Stimulated activated CD8-positive, alpha-beta memory T cell treated with anti-CD3 and anti-CD28 coated beads, Interleukin-7, amount 100 ng/mL, for 1 hour (primary cell): Measurements from ENCODE around the gene SLAMF6.
"Not testable (repeated sequence)": the region's sequence is repeated elsewhere in the genome, so short reads cannot be mapped to it uniquely, and the experiment has no call there.

Experiments used
- DNase-seq, 2 donors: peaks; one replicate each; pipeline ENCODE4 v3.0.0-alpha.2; 2020; ENCODE audit warnings: low read depth in 2 of 2

SLAMF6 gene

DNA sequence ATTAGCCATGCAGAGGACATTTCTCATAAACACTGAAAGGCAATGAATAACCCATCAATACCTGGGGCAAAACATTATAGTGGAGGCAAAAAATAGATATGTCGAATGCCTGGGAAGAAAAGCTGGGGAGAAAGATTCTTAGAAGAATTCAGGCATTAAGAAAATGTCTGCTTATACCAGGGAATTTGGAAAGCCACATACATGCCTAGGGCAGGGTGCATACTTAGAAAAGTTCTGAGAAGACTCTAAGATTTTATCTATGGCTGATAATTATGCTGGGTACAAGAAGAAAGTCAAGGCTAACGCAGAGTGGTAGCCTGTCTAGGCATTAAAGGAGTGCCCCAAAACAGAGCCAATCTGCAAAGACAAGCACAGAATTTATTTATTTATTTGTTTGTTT, 18.4 kb downstream of the SLAMF6 start:
- no peak for DNase-seq

DNA sequence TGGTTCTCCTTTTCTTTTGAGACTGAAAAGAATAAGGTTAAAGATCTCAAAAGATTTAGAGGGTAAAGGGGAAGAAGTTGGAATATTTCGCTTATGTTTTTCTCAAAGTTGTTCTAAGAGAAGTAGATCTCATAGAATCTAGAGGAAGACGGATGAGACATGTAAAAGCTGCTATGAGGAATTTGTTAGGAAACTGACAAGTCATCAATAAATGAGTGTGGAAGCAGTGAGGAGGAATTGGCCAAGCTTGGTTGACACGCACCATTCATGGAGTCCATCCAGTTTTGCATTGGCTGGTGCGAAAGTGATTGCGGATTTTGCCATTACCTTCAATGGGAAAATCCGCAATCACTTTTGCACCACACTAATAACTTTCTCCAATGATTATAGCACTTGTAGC, 20.0 kb downstream of the SLAMF6 start:
- no peak for DNase-seq

GRCh38 chr1:160500321-160500990, 22.6 kb downstream of the SLAMF6 start:
- no peak for DNase-seq

GRCh38 chr1:160499631-160500030, 23.4 kb downstream of the SLAMF6 start:
- DNase-seq: no peak

DNA sequence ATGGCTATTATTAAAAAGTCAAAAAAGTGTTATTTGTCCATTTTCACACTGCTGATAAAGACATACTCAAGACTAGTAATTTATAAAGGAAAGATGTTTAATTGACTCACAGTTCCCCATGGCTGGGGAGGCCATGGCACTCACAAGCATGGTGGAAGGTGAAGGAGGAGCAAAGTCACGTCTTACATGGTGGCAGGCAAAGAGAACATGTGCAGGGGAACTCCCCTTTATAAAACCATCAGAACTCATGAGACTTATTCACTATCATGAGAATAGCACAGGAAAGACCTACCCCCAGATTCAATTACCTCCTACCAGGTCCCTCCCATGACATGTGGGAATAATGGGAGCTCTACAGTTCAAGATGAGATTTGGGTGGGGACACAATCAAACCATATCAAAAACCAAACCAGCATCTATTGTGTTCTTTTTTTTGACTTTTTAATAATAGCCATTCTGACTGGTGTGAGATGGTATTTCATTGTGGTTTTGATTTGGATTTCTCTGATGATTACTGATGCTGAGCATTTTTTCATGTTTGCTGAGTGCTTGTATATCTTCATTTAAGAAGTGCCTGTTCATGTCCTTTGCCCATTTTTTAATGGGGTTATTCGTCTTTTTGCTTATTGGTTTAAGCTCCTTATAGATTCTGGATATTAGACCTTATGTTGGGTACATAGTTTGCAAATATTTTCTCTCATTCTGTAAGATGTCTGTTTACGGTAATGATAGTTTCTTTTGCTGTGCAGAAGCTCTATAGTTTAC, 24.6 kb downstream of the SLAMF6 start:
- not testable (repeated sequence) for DNase-seq

GRCh38 chr1:160496334-160496733, 26.7 kb downstream of the SLAMF6 start:
- no peak for DNase-seq

GRCh38 chr1:160494620-160495019, 28.4 kb downstream of the SLAMF6 start:
- no peak for DNase-seq

- DNase-seq: no peak
Observed at GRCh38 chr1:160492617-160493016, 30.4 kb downstream of the SLAMF6 start.

- no peak for DNase-seq
Observed at GRCh38 chr1:160491981-160492380, 31.1 kb downstream of the SLAMF6 start.

DNA sequence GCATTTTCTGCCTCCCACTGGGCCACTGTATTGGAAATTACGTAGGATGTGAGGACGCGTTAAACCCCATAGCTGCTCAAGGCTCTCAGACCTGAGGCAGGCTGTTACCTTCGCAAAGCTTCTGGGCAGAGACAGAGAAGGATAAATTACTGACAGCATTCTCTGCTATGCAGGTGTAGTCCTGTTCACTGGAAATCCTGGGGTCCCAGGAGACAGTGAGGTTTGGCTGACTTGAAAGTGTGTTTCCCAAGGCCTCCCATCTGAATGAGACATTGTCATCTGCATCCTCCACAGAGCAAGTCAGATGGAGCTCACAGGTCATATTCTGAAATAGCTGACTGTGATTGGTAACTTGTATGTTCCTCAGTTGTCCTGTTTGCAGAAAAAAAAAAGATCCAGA, 32.0 kb downstream of the SLAMF6 start:
- DNase-seq: no peak

GRCh38 chr1:160489513-160490261, 33.4 kb downstream of the SLAMF6 start:
- DNase-seq: no peak

- no peak for DNase-seq
Observed at GRCh38 chr1:160488347-160489058, 34.6 kb downstream of the SLAMF6 start.

DNA sequence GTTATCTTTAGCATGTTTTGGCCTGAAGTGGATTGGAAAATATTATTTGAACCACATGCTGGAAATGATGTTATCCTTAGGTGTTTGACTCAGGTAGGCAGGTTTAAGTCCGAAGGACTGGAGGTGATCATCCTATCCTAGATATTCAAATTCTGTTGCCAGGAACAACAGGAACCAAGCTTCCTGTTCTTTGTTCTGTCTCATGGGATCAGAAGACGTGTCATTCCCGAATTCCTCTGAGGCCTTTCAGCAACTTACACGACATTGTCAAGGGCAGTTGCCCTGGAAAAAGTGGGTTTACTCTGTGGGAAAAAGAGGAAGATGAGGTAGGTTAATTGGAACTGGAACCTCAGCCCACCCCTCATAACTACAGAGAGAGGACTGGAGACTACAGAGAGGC, 36.6 kb downstream of the SLAMF6 start:
- DNase-seq: no peak

DNA sequence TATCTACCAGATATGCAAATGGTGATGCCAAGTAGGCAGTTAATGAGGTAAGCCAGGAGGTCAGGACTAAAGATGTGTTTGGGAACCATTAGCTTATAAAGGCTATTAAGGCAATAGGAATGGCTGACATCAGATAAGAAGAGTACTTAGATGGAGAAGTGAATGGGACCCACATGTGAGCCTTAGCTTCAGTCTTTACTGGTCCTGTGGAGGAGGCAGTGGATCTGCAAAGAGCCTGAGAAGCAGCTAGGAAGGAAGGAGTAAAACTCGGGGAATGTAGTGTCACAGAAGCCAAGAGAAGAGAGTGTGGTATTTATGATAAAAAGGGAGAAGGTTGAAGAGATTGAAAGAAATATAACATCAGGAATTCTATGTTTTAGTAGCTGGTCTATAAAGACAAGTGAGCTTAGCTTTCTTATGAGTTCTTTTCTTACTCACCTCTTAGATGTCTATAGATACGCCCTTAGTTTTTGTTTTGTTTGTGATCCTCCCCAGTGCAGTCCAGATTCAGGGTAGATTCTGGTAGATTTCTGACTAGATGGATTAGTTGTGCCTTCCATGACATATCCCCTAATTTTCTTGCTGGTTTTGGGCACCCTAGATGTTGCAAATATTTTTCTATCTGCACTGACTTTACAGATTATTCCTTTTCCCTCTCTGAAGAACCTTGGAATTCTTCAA, 39.4 kb downstream of the SLAMF6 start:
- DNase-seq: no peak

DNA sequence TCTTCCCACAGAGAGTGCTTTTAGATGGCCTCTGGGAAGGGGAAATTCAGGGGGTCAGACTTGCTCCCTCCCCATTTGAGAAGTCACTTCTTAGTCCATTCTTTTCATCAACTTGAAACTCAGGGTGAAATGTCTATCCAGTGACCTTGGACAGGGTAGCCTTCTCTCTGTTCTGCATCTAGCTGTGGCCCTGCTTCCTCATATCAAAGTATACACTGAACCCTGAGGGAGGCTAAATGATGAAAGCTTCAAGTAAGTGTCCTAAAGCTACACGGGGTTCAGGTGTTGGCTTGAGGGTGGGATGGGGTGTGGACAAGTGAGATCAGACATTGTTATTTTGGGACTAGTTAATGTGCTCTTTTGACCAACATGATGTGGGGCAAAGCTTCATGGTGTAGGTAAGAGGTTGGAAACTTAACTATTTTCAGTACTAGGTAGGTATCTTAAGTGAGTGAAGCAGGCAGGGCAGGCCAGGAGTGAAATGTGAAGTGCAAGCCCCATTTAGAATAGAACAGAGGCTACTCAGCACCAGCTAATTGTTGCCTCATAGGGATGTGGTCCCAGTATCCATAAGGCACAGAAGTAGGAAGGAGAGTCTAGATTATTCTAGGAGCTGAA, 41.0 kb downstream of the SLAMF6 start:
- DNase-seq: no peak

GRCh38 chr1:160480781-160481180, 42.3 kb downstream of the SLAMF6 start:
- DNase-seq: peak in 1 of 2 donors; percentile 2

DNA sequence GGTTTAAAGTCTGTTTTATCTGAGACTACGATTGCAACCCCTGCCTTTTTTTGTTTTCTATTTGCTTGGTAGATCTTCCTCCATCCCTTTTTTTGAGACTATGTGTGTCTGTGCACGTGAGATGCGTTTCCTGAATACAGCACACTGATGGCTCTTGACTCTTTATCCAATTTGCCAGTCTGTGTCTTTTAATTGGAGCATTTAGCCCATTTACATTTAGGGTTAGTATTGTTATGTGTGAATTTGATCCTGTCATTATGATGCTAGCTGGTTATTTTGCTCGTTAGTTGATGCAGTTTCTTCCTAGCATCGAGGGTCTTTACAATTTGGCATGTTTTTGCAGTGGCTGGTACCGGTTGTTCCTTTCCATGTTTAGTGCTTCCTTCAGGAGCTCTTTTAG, 44.0 kb downstream of the SLAMF6 start:
- DNase-seq: not testable (repeated sequence)

- DNase-seq: no peak
Observed at GRCh38 chr1:160474392-160475242, 48.4 kb downstream of the SLAMF6 start.

- DNase-seq: no peak
Observed at GRCh38 chr1:160472112-160472511, 50.9 kb downstream of the SLAMF6 start.

DNA sequence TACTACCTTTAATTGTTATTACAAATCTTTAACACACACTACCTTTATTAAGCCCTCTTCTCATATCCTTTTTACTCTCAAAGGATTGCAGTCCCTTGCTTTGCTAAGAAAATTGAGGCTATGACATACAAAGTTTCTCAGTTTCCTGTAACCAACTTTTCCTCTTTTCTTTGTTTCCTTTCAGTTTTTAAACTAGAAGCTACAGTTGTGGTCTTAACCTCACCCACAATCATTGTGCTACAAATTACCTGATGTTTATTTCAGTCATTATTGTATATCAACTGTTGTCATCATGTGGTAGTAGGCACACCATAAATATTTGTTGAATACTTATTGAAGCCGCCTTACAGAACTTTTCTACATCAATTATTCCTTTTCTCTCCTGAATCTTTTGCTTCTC, 51.8 kb downstream of the SLAMF6 start:
- DNase-seq: no peak
